Activated B cell treated with CpG ODN at 0.5 μM for 24 hours (primary cell): ENCODE results near the gene PRSS16. TPM values are rescaled to one million over a fixed set of nuclear protein-coding genes. Genes with fewer than 3 reads are reported as not detected.

Experiments
- ATAC-seq: fragments of 200-7000 bp; cut with Tn5 transposase; one replicate; pipeline ENCODE4 v1.10.0; 2021; ENCODE audit warnings: low read depth, mild to moderate bottlenecking, moderate library complexity
- CTCF ChIA-PET: fragments of 350-600 bp; sonication (Branson Sonifier 250); formaldehyde crosslinking; loops from one replicate; lab custom pipeline; 2021; ENCODE audit warnings: antibody characterized with exemption; lab: Charles Lee
- POLR2A ChIA-PET: fragments of 350-600 bp; sonication (Branson Sonifier 250); formaldehyde crosslinking; loops from one replicate; lab custom pipeline; 2021; ENCODE audit warnings: antibody characterized with exemption; lab: Charles Lee
- DNase-seq: peaks from one replicate; pipeline ENCODE4 v3.0.0; 2022
- H3K27ac Mint-ChIP-seq: one replicate; pipeline ENCODE4 v1.8.0; 2020; ENCODE audit warnings: mixed read lengths
- H3K27me3 Mint-ChIP-seq: one replicate; pipeline ENCODE4 v1.8.0; 2021; ENCODE audit warnings: mixed read lengths
- H3K36me3 Mint-ChIP-seq: one replicate; pipeline ENCODE4 v1.8.0; 2021; ENCODE audit warnings: low read depth, mixed read lengths
- H3K4me1 Mint-ChIP-seq: one replicate; pipeline ENCODE4 v1.8.0; 2021; ENCODE audit warnings: mixed read lengths
- H3K4me3 Mint-ChIP-seq: one replicate; pipeline ENCODE4 v1.8.0; 2020; ENCODE audit warnings: mild to moderate bottlenecking, mixed read lengths
- H3K9me3 Mint-ChIP-seq: one replicate; pipeline ENCODE4 v1.8.0; 2020; ENCODE audit warnings: mixed read lengths
- CTCF ChIP-seq: fragments of 200-600 bp; IDR thresholded peaks from one replicate; pipeline ENCODE4 v1.8.0; 2022; ENCODE audit warnings: antibody characterized with exemption, mild to moderate bottlenecking
- intact Hi-C: fragments of 100-400 bp; cut with micrococcal nuclease; formaldehyde crosslinking; loops from one replicate; pipeline ENCODE4 v1.15.1; 2024
- total RNA-seq: library from RNA; stranded (reverse); gene quantifications from 2 replicates; pipeline ENCODE4 v1.2.3, GENCODE V29; 2022

PRSS16 gene
- 0.73 and 0.91 TPM in 2 replicates for total RNA-seq

GRCh38 chr6:27247133-27247836, at the start of gene PRSS16:
Gene PRSS16, plus strand, starts transcription at chr6:27247701. Its CDS starts 37 bp downstream, at chr6:27247738.
- TF ChIP-seq CTCF: no peak
- Mint-ChIP-seq H3K27ac (no peak within 1 kb of the TSS), H3K4me3 (no peak within 1 kb of the TSS), H3K27me3 (peaks cover 41% of the 10 kb centered on the region), H3K9me3 (no peaks in the 10 kb centered on the region), H3K4me1 (peaks cover 14% of the 10 kb centered on the region), H3K36me3 (no peaks in the 10 kb centered on the region)
- ATAC-seq (no peak), DNase-seq (no peak)
- POLR2A ChIA-PET: no interaction called here
- intact Hi-C loops: no loop called here
- CTCF ChIA-PET: no interaction called here

- Mint-ChIP-seq H3K27ac (no peak overlapping the region), H3K9me3 (no peaks in the 10 kb centered on the region), H3K4me1 (peaks cover 15% of the 10 kb centered on the region), H3K27me3 (peaks cover 38% of the 10 kb centered on the region), H3K36me3 (no peaks in the 10 kb centered on the region), H3K4me3 (no peak overlapping the region)
- ATAC-seq (no peak), DNase-seq (no peak)
- POLR2A ChIA-PET: interaction anchor here (0.6 kb wide), 1 partner anchor 59 kb away, joined by 6 read pairs; a partner anchor contains a TSS
- intact Hi-C loops: no loop called here
- CTCF ChIA-PET: no interaction called here
- no peak for TF ChIP-seq CTCF
Measured at GRCh38 chr6:27205375-27206278, 41.9 kb upstream of the PRSS16 start.

GRCh38 chr6:27206806-27207205, 40.7 kb upstream of the PRSS16 start:
- Mint-ChIP-seq H3K36me3 (no peaks in the 10 kb centered on the region), H3K9me3 (no peaks in the 10 kb centered on the region), H3K4me3 (no peak overlapping the region), H3K4me1 (peaks cover 15% of the 10 kb centered on the region), H3K27ac (no peak overlapping the region), H3K27me3 (peaks cover 45% of the 10 kb centered on the region)
- intact Hi-C loops: no loop called here
- ChIA-PET CTCF (no interaction called here), POLR2A (no interaction called here)
- DNase-seq (no peak), ATAC-seq (no peak)
- TF ChIP-seq CTCF: no peak

- Mint-ChIP-seq H3K4me1 (peaks cover 7% of the 10 kb centered on the region), H3K27me3 (peaks cover 45% of the 10 kb centered on the region), H3K27ac (no peak overlapping the region), H3K9me3 (no peaks in the 10 kb centered on the region), H3K4me3 (no peak overlapping the region), H3K36me3 (no peaks in the 10 kb centered on the region)
- CTCF ChIA-PET: no interaction called here
- DNase-seq (no peak), ATAC-seq (no peak)
- POLR2A ChIA-PET: no interaction called here
- TF ChIP-seq CTCF: no peak
- intact Hi-C loops: no loop called here
Measured at GRCh38 chr6:27208042-27208441, 39.5 kb upstream of the PRSS16 start.

- intact Hi-C loops: no loop called here
- H3K9me3 Mint-ChIP-seq: no peaks in the 10 kb centered on the region
- H3K4me3 Mint-ChIP-seq: no peak overlapping the region
- POLR2A ChIA-PET: no interaction called here
- H3K4me1 Mint-ChIP-seq: peaks cover 7% of the 10 kb centered on the region
- ATAC-seq (no peak), DNase-seq (no peak)
- no peak for TF ChIP-seq CTCF
- no peak overlapping the region for H3K27ac Mint-ChIP-seq
- peaks cover 48% of the 10 kb centered on the region for H3K27me3 Mint-ChIP-seq
- H3K36me3 Mint-ChIP-seq: no peaks in the 10 kb centered on the region
- CTCF ChIA-PET: no interaction called here
Measured at GRCh38 chr6:27209196-27209595, 38.3 kb upstream of the PRSS16 start.
